ENCODE data around the gene FAM193A.
"Not testable (repeated sequence)": the region's sequence is repeated elsewhere in the genome, so short reads cannot be mapped to it uniquely, and the experiment has no call there.

FAM193A gene

DNA sequence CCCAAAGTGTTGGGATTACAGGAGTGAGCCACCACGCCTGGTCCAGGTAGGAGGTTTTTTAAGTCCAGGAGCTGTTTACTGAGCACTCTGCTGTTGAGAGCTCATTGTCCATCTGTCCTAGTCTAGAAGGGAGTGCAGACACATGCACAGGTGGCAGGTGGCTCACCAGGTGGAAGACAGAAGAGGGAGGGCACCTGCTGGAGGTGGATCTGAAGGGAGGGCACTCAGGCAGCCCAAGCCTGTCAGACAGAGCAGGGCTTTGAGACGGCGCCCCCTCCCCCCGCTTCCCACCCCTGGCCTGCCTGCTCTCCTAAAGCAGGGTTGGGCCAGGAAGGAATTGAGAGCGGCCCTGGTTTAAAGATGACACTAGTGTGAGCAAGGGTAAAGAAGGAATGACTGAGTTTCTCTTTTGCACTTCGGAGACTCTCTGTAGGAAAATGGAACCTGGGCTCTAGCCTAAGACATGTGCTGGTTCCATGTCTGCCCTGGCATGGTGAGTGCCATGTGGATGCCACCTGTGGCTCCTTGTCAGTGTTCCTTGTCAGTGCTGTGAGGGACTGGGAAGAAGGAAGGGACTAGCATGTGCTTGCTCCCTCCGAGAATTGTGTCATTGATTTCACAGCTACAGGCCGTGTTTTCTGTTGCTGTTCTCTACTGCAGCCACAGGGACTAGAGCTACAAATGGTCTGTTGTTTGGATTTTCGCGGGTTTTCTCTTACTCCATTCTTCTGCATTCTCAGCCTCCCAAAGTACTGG, 111.1 kb downstream of the FAM193A start:
- in situ Hi-C loops (cut with HindIII; ENCODE audit: low sequenced_read_pairs): no loop called here

DNA sequence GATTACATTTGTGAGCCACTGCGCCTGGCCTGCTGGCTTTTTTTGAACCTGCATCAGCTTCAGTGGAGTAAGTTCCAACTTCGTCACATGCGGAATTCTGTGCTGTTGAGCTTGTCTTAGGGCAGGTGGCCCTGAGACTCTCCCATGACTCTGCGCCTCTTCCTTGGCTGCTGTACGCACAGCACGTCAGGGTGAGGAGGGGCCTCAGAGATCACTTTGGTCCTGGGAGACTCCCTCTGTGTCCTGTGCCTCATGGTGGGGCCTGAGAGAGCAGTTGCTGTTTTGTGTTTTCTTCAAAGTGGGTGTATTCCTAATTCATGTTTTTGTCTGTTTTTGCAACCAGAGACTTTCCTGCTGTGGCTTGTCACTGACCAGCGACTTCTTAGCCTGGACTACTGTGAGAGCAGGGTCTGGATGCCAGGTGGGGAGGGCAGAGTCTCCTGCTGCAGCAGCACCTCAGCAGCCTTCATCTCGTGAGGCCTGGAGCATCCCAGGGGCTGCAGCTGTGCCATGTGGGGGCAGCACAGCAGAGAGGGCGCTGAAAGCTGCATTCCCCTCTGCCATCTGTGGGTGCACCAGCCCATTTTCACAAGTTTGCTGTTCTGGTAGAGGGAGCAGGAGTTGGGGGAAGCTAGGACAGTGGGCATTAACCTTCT, 111.8 kb downstream of the FAM193A start:
- in situ Hi-C loops (cut with HindIII; ENCODE audit: low sequenced_read_pairs): no loop called here

DNA sequence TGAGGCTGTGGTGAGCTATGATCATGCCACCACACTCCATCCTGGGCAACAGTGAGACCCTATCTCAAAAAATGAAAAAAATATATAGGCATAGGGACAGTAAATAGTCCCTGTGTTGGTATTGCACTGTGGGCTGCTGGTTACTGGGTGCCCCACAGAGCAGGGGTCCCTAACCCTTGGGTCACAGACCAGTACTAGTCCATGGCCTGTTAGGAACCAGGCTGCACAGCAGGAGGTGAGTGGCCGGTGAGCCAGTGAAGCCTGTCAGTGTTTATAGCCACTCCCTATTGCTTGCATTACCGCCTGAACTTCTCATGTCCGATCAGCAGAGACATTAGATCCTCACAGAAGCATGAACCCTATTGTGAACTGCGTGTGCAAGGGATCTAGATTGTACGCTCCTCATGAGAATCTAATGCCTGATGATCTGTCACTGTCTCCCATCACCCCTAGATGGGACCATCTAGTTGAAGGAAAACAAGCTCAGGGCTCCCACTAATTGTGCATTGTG, 113.2 kb downstream of the FAM193A start:
- in situ Hi-C loops (cut with HindIII; ENCODE audit: low sequenced_read_pairs): no loop called here

DNA sequence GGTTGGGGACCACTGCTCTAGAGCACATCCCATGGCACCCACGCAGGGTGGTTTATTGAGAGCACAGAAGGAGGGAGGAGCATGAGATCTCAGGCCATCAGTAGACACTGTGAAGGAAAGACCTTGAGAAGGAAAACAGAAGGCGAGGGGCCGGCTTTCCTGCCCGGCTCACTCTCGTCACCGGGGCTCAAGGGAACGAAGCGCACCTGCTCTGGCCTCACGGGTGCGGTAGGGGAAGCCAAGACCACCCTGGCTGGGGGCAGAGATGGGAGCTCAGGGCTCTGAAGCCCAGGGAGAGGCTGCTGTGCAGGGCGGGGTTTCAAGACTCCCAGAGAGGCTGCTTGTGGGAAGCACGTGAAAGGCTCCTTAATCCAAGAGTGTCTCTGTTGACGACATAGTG, 113.8 kb downstream of the FAM193A start:
- in situ Hi-C loops (cut with HindIII; ENCODE audit: low sequenced_read_pairs): no loop called here

DNA sequence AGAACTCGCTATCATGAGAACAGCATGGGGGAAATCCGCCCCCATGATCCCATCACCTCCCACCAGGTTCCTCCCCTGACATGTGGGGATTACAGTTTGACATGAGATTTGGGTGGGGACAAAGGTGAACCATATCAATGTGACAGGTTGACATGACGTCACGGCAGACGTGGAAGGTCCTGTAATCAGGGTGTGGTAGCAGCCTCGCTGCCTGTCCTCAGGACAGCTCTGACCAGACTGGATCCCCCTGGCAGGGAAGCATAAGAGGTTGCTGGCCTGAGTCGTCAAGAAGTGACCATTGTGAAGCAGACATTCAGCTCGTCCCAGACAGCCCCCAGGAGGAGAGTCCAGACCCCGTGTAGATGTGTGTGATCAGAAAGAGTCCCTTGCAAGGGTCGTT, 115.1 kb downstream of the FAM193A start:
- in situ Hi-C loops (cut with HindIII; ENCODE audit: low sequenced_read_pairs): no loop called here

DNA sequence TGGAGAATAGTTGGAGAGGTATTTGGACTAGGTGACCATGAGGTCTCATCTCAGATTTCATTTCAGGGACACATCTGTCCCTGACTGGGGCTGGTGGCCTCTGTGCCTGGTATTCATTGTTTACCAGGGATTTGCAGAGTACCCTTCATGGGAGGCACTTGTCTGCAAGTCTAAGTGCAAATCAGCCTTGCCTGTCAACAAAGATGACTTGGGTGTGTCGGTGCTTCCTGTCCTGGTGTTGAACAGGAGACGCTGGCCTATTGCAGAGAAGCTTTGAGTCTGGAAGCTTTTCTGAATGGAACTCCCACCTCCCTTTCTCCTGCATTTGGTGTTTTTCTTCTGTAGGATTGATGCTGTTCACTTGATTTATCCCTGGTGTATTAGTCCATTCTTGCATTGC, 115.6 kb downstream of the FAM193A start:
- in situ Hi-C loops (cut with HindIII; ENCODE audit: low sequenced_read_pairs): no loop called here

DNA sequence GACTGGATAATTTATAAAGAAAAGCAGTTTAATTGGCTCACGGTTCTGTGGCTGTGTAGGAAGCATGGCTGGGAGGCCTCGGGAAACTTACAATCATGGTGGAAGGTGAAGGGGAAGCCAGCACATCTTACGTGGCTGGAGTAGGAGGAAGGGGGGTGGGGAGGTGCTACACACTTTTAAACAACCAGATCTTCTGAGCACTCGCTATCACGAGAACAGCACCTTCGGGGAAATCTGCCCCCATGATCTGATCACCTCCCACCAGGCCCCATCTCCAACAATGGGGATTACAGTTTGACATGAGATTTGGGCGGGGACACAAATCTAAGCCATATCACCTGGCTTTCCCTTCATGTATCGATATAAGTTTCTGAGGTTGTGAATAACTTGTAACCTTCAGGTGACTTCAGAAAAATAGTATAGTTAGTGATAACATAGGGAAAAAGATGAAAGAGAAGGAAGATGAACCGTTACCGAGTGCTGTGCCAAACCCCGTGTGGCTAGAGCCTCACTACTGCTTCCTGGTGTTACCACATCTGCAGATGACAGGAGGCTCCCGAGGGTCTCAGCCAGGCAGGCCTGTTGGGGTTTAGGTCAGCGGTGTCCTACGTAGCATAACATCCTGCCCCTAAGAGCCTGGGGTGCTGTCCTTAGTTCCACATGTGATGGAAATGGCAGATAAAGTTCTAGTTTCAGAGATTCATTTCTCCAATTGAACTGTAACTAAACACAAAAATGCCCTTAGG, 116.1 kb downstream of the FAM193A start:
- in situ Hi-C loops (cut with HindIII; ENCODE audit: low sequenced_read_pairs): no loop called here

DNA sequence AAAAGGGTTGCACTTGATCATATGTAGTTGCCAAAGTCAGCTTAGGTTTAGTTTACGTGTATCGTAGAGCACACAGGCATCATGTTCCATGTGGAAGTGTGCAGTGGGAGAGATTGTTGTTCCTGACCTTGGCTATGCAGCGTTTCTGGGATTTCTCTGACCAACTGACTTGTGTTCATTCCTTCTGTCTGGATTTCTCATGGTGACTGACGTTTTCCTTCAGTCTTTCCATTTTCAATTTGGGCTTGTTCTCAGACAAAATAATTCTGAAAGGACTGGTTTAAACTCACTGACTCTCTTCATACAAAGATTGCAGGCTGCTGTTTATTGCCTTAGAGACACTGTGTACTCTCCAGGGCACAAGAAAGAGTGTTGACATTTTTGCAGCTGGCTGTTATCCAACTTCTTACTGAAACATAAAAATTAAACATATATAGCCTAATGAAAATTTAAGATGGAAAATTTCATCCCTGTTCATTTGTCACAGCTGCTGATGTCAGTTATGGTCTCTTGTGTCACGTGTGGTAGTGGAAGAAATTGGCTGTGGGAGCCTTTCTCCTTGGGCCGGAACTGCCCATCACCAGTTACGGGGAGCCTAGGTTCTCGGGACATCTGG, 124.3 kb downstream of the FAM193A start:
- in situ Hi-C loops (cut with HindIII; ENCODE audit: low sequenced_read_pairs): no loop called here

DNA sequence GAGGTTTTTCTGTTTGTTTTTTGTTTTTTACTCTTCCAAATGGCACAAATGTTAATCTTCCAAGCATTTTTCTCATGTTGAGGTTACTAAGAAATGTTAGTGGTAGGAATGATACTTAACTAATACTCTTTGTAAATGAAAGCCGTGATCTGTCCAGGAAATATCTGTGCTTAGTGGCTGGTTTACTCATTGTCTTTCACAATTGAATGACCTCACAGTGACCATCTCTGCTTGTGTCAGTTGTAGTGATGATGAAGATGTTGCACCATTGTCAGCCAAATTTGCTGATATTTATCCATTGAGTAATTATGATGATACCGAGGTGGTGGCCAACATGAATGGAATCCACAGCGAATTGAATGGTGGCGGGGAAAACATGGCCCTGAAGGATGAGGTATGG, 126.2 kb downstream of the FAM193A start:
- in situ Hi-C loops (cut with HindIII; ENCODE audit: low sequenced_read_pairs): no loop called here

DNA sequence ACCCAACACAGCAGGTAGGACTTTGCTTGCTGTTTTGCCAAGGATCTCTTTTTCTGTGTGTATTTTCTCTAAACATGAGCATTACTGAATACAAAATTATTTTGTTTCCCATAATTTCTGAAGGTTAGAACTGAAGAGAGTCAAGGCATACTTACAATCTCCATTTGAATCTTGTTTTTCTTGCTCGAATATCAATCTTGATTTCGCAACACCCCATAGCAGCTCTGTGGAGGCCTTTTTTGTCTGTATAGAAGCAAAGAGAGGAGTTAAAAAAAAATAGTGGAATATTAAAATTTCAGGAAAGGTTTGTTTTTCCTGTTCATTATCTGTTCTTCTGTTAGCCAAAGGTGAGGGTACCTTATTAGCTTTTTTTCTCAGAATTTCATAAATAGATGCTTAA, 126.8 kb downstream of the FAM193A start:
- in situ Hi-C loops (cut with HindIII; ENCODE audit: low sequenced_read_pairs): no loop called here

DNA sequence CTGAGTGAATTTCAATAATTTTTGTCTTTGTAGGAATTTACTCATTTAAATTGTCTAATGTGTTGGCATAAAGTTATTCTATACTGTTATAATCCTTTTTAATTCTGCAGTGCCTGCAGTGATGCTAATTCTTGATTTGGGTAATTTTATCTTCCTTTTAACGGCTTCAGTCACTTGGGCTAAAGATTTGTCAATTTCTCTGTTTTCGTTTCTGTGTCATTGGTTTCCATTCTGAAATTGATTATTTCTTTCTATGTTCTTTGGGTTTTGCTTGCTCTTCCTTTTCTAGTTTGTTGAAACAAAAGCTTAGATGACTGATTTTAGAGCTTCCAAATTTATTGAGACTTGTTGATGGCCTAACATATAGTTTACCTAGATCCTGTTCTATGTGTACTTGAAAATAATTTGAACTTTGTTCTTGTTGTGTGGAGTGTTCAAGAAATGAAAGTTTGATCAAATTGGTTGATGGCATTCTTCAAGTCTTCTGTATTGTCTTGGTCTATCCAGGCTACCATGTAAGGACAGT, 130.3 kb downstream of the FAM193A start:
- in situ Hi-C loops (cut with HindIII; ENCODE audit: low sequenced_read_pairs): no loop called here

DNA sequence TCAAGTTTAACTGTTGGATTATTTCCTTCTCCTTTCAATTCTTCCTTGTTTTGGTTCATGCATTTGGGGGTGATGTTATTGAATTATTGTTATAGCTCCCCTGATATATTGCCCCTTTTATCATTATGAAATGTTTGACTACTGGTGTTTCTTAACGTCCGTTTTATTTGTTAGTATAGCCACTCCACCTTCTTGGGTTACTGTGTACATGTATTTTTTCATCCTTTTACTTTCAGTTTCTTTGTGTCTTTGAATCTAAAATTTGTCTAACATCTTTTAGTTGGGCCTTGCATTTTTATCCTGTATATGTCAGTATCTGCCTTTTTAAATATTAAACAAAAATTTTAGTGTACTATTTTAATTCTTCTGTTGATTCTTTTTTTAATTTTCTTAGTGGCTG, 131.0 kb downstream of the FAM193A start:
- in situ Hi-C loops (cut with HindIII; ENCODE audit: low sequenced_read_pairs): no loop called here

DNA sequence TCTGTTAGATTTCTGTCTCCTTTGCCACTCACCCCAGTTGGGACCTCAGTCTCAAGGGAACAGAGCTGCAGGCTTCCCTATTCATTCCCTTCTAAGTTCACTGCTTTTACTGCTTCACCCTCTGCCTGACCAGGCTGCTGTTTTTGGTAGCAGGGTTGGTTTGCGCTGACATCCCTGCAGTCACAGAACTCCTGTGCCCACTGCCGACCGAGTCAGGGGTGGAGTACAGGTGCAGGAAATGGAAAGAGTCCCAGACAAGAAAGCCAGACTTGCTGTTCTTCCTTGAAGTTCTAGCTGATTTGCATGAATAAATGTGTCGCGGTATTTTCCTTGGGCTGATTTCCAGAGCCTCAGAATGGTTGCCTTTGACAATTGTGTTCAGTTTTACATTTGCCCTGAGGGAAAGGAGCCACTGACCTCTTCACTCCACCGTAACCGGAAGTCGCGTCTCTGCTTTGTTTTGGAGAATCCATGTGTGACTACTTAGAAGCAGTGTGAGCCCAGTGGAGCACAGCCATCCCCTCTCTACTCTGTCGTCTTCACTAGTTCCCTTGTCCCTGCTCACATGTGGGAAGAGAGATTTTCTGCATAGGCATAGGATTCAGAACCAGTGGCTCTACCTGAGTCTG, 134.9 kb downstream of the FAM193A start:
- in situ Hi-C loops (cut with HindIII; ENCODE audit: low sequenced_read_pairs): no loop called here

DNA sequence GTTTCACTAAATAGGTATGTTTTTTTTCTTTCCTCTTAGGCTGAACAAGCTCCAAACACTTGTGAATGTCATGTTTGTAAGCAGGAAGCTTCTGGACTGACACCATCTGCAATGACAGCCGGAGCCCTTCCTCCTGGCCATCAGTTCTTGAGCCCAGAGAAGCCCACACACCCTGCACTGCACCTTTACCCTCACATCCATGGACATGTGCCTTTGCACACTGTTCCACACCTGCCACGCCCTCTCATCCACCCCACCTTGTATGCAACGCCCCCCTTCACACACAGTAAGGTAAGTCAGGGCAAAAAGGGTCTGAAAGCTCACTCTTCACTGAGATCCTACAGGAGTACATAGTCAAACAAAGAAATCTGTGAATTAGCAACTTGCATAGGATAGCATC, 135.6 kb downstream of the FAM193A start:
- in situ Hi-C loops (cut with HindIII; ENCODE audit: low sequenced_read_pairs): no loop called here

DNA sequence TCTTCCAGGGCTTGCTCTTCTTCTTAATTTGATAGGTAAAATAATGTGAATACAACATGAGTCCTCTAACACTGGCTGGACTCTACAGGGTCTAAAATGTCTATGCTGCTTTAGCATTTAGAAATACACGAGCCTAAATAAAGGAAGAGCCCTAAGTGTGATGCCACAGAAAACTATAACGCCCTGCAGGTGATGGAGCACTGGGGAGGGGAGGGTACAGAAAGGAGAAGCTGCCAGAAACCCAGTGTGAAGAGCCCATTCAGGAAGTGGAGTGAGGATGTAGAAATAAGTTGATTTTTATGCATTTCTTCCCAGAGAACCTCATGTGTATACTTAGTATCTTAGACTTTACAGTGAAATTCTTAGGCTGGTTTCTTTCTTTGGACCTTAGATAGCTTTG, 136.3 kb downstream of the FAM193A start:
- in situ Hi-C loops (cut with HindIII; ENCODE audit: low sequenced_read_pairs): no loop called here

DNA sequence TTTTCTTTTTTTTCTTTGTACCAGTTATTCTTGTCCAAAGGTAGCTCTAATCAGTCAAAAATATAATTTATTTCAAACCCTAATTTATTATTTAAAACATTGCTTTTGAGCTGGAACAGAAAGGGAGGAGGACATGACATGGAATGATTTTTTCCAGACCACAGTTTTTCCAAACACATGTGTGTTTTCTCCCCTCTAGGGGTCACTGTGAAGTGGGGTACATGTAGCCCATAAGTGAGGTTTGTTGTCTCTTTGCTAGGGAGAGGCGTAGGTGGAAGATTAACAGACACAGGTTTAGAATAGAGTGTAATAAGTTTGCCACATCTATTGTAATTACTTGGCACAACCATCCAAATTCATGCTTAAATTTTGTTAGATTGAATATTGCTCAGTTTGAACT, 136.7 kb downstream of the FAM193A start:
- in situ Hi-C loops (cut with HindIII; ENCODE audit: low sequenced_read_pairs): no loop called here

DNA sequence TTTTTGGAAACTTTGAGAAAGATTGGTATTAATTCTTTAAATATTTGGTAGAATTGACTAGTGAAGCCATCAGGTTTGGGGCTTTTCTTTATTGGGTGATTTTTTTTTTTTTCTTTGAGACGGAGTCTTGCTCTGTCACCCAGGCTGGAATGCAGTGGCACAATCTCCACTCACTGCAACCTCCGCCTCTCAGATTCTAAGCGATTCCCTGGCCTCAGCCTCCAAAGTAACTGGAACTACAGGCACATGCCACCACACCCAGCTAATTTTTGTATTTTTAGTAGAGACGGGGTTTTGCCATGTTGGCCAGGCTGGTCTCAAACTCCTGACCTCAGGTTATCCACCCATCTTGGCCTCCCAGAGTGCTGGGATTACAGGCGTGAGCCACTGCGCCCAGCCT, 143.3 kb downstream of the FAM193A start:
- in situ Hi-C loops (cut with HindIII; ENCODE audit: low sequenced_read_pairs): not testable (repeated sequence)

DNA sequence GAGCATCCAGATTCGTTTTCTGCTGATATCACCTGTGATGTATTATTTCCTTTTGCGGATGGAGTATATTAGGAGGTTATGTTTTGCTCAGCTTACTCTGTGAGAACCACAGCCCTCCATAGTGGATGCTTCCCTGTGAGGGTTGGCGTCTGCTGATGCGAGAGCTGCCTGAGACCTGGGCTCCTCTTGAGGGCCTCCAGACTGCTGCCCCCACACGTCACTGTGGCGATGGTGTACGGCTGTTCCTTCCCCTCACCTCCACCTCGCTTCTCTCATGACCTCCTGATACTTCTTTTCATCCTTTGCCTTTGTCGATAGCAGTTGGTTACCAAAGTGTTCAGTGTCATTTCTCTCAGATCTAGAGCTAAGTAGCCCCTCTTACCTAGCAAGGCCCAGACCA, 148.0 kb downstream of the FAM193A start:
- in situ Hi-C loops (cut with HindIII; ENCODE audit: low sequenced_read_pairs): no loop called here

DNA sequence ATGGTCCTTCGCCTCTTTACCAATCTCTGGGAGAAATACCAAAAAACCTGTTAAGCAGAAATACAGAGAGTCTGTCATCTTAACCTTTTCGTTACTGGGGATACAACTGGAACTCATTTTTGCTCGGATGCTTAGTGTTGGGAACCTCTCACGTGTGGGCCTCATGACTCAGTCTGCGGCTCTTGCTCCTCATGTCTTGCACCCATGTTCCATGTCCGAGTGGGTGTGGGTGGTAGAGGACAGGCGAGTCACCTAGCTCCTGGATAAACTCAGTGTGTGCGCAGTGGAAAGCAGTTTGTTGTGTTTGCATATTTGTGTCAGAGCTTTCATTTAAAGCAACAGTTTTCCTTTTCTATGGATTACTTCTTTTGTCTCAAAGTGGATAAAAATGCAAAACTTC, 149.1 kb downstream of the FAM193A start:
- in situ Hi-C loops (cut with HindIII; ENCODE audit: low sequenced_read_pairs): no loop called here

DNA sequence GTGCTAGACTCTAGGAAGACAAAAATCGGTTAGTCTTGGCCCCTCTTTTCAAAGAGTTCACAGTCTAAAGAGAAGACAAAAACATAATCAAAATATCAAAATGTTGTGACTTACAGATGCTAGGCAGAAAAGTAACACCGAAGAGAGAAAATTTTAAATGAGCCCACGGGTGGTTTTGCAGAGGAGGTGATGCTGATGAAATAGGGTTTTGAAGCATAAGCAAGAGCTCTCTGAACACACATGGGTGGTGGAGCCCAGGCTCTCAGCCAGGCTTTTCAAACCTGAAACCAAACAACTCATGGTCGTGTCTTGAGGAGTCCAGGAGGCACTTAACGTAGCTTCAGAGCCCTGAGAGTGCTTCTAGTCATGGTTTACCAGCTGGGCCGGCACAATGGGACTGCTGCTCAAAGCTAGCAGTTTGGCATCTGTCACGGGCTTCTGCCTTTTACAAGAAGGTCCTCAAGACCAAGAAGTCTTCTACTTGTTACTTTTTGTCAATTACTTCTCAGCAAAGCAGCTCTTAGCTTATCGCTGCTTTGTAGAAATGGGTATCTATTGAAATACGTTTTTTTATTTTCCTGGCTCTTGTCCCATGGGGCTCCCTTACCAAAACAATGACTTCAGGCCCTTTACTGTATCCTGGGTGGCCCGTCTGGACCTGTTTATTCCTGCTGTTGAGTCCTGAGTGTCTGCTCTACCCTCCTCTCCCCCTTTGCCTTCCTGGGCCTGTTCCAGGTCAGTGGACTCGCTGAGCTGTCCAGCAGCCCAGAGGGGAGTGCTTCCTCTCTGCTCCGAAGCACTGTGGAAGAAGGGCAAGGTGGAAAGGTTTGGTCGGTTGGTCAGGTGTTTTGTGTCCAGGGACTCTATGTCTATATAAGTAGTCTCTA, 150.2 kb downstream of the FAM193A start:
- in situ Hi-C loops (cut with HindIII; ENCODE audit: low sequenced_read_pairs): no loop called here

Data from DLD1 (cell line).